ENCODE data around the gene NLRP7.
"Not testable (repeated sequence)": the region's sequence is repeated elsewhere in the genome, so short reads cannot be mapped to it uniquely, and the experiment has no call there.

The NLRP7 gene

DNA sequence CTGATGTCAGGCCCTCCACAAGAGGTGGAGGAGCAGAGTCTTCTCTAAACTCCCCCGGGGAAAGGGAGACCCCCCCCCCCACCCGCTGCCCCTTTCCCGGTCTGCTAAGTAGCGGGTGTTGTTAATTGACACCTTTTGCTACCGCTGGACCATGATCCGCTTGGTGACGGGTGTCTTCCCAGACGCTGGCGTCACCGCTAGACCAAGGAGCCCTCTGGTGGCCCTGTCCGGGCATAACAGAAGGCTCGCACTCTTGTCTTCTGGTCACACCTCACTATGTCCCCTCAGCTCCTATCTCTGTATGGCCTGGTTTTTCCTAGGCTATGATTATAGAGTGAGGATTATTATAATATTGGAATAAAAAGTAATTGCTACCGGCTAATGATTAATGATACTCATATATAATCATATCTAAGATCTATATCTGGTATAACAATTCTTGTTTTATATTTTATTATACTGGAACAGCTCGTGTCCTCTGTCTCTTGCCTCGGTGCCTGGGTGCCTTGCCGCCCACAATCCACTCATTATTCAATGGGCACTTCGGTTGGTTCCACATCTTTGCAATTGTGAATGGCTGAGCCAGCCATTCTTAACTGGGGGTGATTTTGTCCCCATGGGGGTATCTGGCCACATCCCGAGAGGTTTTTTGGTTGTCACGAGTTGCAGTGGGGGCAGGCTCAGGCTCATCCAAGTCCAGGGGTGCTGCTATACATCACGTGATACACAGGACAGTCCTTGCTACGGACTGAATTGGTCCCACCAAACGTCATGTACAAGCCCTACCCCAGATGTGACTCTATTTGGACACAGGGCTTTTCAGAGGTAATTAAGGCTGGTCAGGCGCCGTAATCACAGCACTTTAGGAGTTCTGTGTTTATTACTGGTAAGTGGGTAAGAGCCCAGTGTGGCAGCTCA, 27.4 kb downstream of the NLRP7 start:
- DNase-seq = peak; percentile 65

- DNase-seq = no peak
These were observed 28.8 kb downstream of the NLRP7 start for GRCh38 chr19:54918499-54918898.

- no peak for DNase-seq
These were observed 30.5 kb downstream of the NLRP7 start for GRCh38 chr19:54916822-54917221.

GRCh38 chr19:54907899-54908298, 39.4 kb downstream of the NLRP7 start:
- not testable (repeated sequence) for DNase-seq

GRCh38 chr19:54906819-54907218, 40.5 kb downstream of the NLRP7 start:
- DNase-seq = no peak

DNA sequence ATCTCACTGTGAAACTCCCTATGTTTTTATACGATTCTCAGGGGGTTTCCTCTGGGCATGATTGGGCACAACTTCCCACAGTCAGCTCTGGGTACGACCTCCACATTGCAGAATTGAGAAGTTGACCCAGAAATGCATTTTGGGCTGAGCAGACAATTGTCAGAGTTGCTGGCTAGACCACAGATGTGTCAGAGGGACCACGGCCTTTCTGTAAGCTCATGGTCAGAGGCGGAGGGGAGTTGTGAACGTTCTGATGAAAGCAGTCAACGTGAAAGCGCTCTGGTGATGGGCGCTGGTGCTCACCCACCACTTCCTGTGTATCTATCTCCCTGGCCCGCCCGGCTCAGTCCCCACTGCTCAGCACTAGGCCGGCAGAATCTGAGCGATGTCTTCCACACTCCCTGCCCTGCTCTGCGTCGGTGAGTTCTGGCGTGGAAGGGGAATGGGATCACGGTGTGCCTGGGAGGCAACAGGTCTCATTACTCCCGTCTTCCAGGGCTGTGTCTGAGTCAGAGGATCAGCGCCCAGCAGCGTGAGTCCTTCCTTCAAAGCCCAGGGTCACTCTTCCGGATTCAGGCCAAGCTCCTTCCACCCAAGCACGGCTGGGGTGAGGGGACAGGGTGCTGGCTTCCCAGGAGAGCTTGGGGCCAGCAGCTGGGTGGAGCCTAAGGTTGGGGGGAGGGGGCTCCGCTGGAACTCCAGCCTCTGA, 41.4 kb downstream of the NLRP7 start, which contains the start of gene NCR1:
TSS of gene NCR1 (plus strand) at position 346 of the 709 bp plus-strand sequence. CDS start at position 386, 40 bp downstream.
- DNase-seq = peak; percentile 75

GRCh38 chr19:54905421-54905802, 41.9 kb downstream of the NLRP7 start:
- DNase-seq = no peak

DNA sequence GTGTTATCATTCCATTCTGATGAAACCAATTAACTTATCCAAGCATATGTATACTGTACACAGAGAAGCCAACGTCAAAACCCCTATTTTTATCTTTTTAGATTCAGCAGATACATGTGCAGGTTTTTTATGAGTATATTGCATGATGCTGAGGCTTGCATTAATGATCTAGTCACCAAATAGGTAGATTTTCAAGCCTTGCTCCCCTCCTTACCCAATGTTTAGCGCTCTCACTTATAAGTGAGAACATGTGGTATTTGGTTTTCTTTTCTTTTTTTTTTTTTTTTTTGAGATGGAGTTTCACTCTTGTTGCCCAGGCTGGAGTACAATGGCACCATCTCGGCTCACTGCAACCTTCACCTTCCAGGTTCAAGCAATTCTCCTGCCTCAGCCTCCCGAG, 43.1 kb downstream of the NLRP7 start:
- DNase-seq = not testable (repeated sequence)

GRCh38 chr19:54903303-54903702, 44.0 kb downstream of the NLRP7 start:
- no peak for DNase-seq

- no peak for DNase-seq
These were observed 45.3 kb downstream of the NLRP7 start for GRCh38 chr19:54902061-54902460.

GRCh38 chr19:54901153-54901552, 46.2 kb downstream of the NLRP7 start:
- not testable (repeated sequence) for DNase-seq

DNA sequence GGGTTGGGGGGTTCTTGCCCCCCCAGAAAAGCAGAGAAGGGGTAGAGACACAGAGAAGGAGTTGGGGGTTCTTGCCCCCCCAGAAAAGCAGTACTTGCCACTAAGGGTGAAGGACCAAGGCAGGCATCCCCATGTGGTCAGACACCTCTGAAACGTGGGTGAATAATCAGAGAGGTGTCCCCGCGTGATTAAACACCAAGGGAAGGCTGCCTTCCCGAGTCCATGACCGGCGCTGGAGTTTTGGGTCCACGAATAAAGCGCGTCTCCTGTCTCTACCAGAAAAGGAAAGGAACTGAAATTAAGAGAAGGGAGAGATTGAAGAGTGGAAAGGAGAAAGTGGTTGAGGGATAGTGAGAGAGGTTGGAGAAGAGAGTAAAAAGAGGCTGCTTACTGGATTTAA, 47.7 kb downstream of the NLRP7 start:
- DNase-seq = not testable (repeated sequence)

GRCh38 chr19:54898685-54899084, 48.6 kb downstream of the NLRP7 start:
- DNase-seq = not testable (repeated sequence)

DNA sequence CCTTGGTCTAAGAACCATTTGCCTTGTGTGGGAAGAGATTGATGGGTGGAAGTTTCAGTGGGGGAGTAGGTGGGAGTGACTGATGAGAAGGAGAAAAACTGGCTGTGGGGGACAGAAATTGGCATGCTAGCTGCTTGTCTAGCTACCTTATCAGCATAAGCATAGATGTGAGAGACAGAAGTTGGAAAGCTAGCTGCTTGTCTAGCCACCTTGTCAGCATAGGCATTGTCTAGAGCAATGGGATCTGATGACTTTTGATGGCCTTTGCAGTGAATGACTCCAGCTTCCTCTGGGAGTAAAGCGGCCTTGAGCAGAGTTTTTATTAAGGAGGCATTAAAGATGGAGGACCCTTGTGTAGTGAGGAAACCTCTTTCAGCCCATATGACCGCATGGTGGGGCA, 51.3 kb downstream of the NLRP7 start:
- no peak for DNase-seq

- not testable (repeated sequence) for DNase-seq
These were observed 53.2 kb downstream of the NLRP7 start for GRCh38 chr19:54894106-54894505.

DNA sequence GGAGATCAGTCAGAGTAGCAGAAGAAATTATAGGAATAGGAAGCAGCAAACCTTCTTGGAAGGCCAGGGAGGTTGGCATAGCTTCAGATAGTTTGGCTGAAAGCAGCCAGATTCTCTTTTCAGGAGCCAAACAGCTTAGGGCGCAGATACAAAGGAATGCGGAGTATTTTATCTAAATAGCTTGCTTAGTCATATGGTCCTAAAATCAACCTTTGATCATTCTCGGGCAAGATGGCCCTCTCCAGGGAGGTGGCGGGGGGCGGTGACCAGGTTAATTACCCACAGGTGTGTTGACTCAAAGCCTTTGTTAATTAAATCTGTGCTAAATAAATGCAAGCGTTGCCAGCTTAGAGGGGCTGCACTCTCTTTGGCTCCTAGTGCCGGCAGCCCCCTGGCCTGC, 53.9 kb downstream of the NLRP7 start:
- peak; percentile 78 for DNase-seq

DNA sequence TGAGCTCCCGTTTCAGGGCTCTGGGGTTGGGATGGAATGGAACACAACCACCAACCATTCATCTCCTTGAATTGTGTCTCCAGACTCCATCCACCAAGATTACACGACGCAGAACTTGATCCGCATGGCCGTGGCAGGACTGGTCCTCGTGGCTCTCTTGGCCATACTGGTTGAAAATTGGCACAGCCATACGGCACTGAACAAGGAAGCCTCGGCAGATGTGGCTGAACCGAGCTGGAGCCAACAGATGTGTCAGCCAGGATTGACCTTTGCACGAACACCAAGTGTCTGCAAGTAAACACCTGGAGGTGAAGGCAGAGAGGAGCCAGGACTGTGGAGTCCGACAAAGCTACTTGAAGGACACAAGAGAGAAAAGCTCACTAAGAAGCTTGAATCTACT, 57.8 kb downstream of the NLRP7 start:
- DNase-seq = no peak

- no peak for DNase-seq
These were observed 59.1 kb downstream of the NLRP7 start for GRCh38 chr19:54888239-54888638.

GRCh38 chr19:54883228-54883627, 64.1 kb downstream of the NLRP7 start:
- no peak for DNase-seq

- DNase-seq = no peak
These were observed 64.6 kb downstream of the NLRP7 start for GRCh38 chr19:54882758-54883157.

DNA sequence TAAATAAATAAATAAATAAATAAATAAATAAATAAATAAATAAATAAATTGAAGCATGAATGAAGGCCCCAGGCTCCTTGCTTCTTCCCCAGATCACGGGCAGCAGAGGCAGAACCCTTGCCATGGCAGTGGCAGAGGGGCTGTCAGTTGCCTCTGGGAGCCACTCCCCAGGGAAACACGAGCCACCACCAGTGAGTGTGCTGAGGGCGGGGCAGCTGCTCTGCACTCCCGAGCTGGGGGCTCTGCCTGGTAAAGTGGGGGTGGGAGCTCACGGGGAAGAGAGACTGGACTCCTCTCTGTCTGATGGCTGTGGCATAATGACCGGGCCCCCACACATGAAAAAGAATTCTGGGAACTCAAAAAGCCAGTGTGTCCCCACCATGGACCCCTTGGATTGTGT, 65.4 kb downstream of the NLRP7 start:
- DNase-seq = no peak

DNA sequence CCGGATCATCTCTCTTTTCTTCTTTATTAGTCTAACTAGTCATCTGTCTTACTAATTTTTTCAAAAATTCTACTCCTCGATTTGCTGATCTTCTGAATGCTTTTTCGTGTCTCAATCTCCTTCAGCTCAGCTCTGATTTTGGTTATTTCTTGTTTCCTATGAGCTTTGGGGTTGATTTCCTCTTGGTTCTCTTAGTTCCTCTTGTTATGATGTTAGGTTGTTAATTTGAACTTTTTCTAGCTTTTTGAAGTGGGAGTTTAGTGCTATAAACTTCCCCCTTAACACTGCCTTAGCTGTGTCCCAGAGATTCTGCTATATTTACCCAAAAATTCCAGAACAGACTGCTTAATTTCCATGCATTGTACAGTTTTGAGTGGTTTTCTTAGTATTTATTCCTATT, 69.9 kb downstream of the NLRP7 start:
- DNase-seq = no peak

DNA sequence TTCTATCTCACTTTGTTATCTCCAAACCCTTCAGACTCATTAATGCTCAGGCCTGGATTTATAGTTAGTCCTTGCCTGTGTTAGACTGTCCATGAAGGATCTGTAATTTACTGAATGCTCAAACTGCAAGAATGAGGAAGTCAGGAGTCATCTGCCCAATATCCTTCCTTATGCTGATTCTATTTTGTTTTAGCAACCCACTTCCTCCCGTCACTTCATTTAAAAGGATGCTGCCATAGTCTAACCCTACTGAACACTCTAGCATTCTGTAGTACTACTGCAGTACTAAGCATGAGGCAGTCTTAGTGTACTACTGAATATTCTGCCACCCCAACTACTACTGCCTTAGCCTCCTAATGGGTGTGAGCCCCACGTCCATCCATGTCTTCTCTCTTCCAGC, 71.8 kb downstream of the NLRP7 start:
- DNase-seq = no peak

DNA sequence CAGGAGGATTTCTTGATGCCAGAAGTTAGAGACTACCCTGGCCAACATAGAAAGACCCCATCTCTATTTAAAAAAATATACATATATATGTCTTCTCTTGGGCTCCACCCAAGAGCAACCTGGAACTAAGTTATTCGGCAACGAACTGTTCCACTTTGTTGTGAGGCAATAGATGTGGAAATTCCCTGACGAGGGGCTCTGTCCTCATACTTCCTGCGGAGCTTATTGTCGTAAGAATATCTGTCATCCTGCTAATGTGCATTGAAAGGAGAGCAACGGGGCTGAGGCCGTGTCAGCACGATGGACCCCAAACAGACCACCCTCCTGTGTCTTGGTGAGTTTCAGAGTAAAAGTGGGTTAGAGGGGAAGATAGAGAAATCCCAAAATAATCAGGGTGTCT, 73.3 kb downstream of the NLRP7 start, which contains the start of gene FCAR:
TSS of gene FCAR (plus strand) at position 246 of the 400 bp plus-strand sequence. CDS start at position 301, 55 bp downstream.
- DNase-seq = no peak

All from islet precursor cell (in vitro differentiated cells).